Measurements from ENCODE around the gene NMRK2.

The NMRK2 gene

GRCh38 chr19:3969435-3970312, 36.8 kb downstream of the NMRK2 start:
- Histone ChIP-seq H3K14ac (ENCODE audit: low read length) (no peak overlapping the region), H4K91ac (ENCODE audit: low read depth, low read length, poor library complexity) (no peak overlapping the region), H3K18ac (ENCODE audit: low read length) (peak overlapping the region; percentile 19), H2BK12ac (ENCODE audit: low read length) (no peak overlapping the region), H3K27ac (replicated peaks; ENCODE audit: low read length) (peak overlapping the region; percentile 82), H3K36me3 (replicated peaks in 1 of 2; ENCODE audit: control insufficient read depth in 2 of 2, insufficient read depth in 2 of 2, low read length in 2 of 2) (peaks cover 26 to 43% of the 10 kb centered on the region in 2 donors), H3K4me2 (ENCODE audit: insufficient read depth, low read length, poor library complexity, severe bottlenecking) (peak overlapping the region; percentile 75), H3K4me1 (ENCODE audit: control insufficient read depth in 2 of 2, insufficient read depth in 1 of 2, low read depth in 1 of 2, low read length in 2 of 2) (peaks cover 19 to 25% of the 10 kb centered on the region in 2 donors), H4K8ac (ENCODE audit: low read depth, low read length) (no peak overlapping the region), H3K79me1 (ENCODE audit: low read depth, low read length) (peaks cover 14% of the 10 kb centered on the region), H3K27me3 (ENCODE audit: control insufficient read depth in 3 of 3, insufficient read depth in 3 of 3, low read depth in 1 of 3, low read length in 3 of 3) (no peaks in the 10 kb centered on the region), H2BK15ac (ENCODE audit: low read length) (no peak overlapping the region), H2AFZ (ENCODE audit: low read length) (no peak overlapping the region), H3K23ac (ENCODE audit: low read depth, low read length, poor library complexity) (no peak overlapping the region), H2AK5ac (ENCODE audit: low read depth, low read length) (no peak overlapping the region), H2BK120ac (ENCODE audit: low read depth, low read length) (no peak overlapping the region), H3K4ac (ENCODE audit: low read length) (no peak overlapping the region), H3K9ac (ENCODE audit: low read depth, low read length, poor library complexity) (peak overlapping the region; percentile 17), H3K4me3 (ENCODE audit: low read length in 2 of 2) (peak overlapping the region; percentile 88 to 91), H2BK5ac (ENCODE audit: low read length) (peak overlapping the region; percentile 99), H3K9me3 (replicated peaks in 1 of 2; ENCODE audit: control insufficient read depth in 2 of 2, insufficient read depth in 1 of 2, low read depth in 1 of 2, low read length in 2 of 2) (no peaks in the 10 kb centered on the region)
- DNase-seq (ENCODE audit: low spot score) = peak; percentile 33
- WGBS, 2 donors (ENCODE audit: extremely low coverage in 2 of 2, insufficient read length in 2 of 2, insufficient replicate concordance in 1 of 2) = no CpG with 5 or more reads among the region's 23 CpGs

GRCh38 chr19:3970313-3970807, 37.5 kb downstream of the NMRK2 start:
- H4K8ac ChIP-seq (ENCODE audit: low read depth, low read length) = no peak overlapping the region
- no peaks in the 10 kb centered on the region for H3K27me3 ChIP-seq (ENCODE audit: control insufficient read depth in 3 of 3, insufficient read depth in 3 of 3, low read depth in 1 of 3, low read length in 3 of 3)
- peak overlapping the region; percentile 92 for H2AK5ac ChIP-seq (ENCODE audit: low read depth, low read length)
- DNase-seq (ENCODE audit: low spot score) = no peak
- H3K9ac ChIP-seq (ENCODE audit: low read depth, low read length, poor library complexity) = peak overlapping the region; percentile 97
- no peaks in the 10 kb centered on the region for H3K9me3 ChIP-seq (replicated peaks in 1 of 2; ENCODE audit: control insufficient read depth in 2 of 2, insufficient read depth in 1 of 2, low read depth in 1 of 2, low read length in 2 of 2)
- peak overlapping the region; percentile 88 to 91 for H3K4me3 ChIP-seq (ENCODE audit: low read length in 2 of 2)
- H3K4me2 ChIP-seq (ENCODE audit: insufficient read depth, low read length, poor library complexity, severe bottlenecking) = peak overlapping the region; percentile 75
- H3K4me1 ChIP-seq (ENCODE audit: control insufficient read depth in 2 of 2, insufficient read depth in 1 of 2, low read depth in 1 of 2, low read length in 2 of 2) = peaks cover 19 to 25% of the 10 kb centered on the region in 2 donors
- H3K18ac ChIP-seq (ENCODE audit: low read length) = peak overlapping the region; percentile 99
- no CpG with 5 or more reads among the region's 22 CpGs for WGBS, 2 donors (ENCODE audit: extremely low coverage in 2 of 2, insufficient read length in 2 of 2, insufficient replicate concordance in 1 of 2)
- H2BK120ac ChIP-seq (ENCODE audit: low read depth, low read length) = no peak overlapping the region
- H4K91ac ChIP-seq (ENCODE audit: low read depth, low read length, poor library complexity) = no peak overlapping the region
- peaks cover 10% of the 10 kb centered on the region for H3K79me1 ChIP-seq (ENCODE audit: low read depth, low read length)
- H2BK15ac ChIP-seq (ENCODE audit: low read length) = peak overlapping the region; percentile 93
- H2BK5ac ChIP-seq (ENCODE audit: low read length) = peak overlapping the region; percentile 99
- peak overlapping the region; percentile 97 for H3K14ac ChIP-seq (ENCODE audit: low read length)
- peaks cover 24 to 42% of the 10 kb centered on the region in 2 donors for H3K36me3 ChIP-seq (replicated peaks in 1 of 2; ENCODE audit: control insufficient read depth in 2 of 2, insufficient read depth in 2 of 2, low read length in 2 of 2)
- H3K4ac ChIP-seq (ENCODE audit: low read length) = no peak overlapping the region
- H2AFZ ChIP-seq (ENCODE audit: low read length) = peak overlapping the region; percentile 92
- H3K27ac ChIP-seq (replicated peaks; ENCODE audit: low read length) = peak overlapping the region; percentile 82
- no peak overlapping the region for H2BK12ac ChIP-seq (ENCODE audit: low read length)
- peak overlapping the region; percentile 95 for H3K23ac ChIP-seq (ENCODE audit: low read depth, low read length, poor library complexity)

GRCh38 chr19:3970808-3971598, 38.1 kb downstream of the NMRK2 start, which contains the start of gene DAPK3:
Gene DAPK3, minus strand, starts transcription at chr19:3971099. Its CDS starts 1,364 bp downstream, at chr19:3969735.
- no peaks in the 10 kb centered on the region for H3K27me3 ChIP-seq (ENCODE audit: control insufficient read depth in 3 of 3, insufficient read depth in 3 of 3, low read depth in 1 of 3, low read length in 3 of 3)
- peak within 1 kb of the TSS; percentile 82 for H3K27ac ChIP-seq (replicated peaks; ENCODE audit: low read length)
- no peak within 1 kb of the TSS for H4K91ac ChIP-seq (ENCODE audit: low read depth, low read length, poor library complexity)
- peak within 1 kb of the TSS; percentile 93 for H2BK15ac ChIP-seq (ENCODE audit: low read length)
- peak within 1 kb of the TSS; percentile 95 for H3K23ac ChIP-seq (ENCODE audit: low read depth, low read length, poor library complexity)
- no peak within 1 kb of the TSS for H2BK120ac ChIP-seq (ENCODE audit: low read depth, low read length)
- H2BK12ac ChIP-seq (ENCODE audit: low read length) = no peak within 1 kb of the TSS
- peak within 1 kb of the TSS; percentile 97 for H3K9ac ChIP-seq (ENCODE audit: low read depth, low read length, poor library complexity)
- H3K4me1 ChIP-seq (ENCODE audit: control insufficient read depth in 2 of 2, insufficient read depth in 1 of 2, low read depth in 1 of 2, low read length in 2 of 2) = peaks cover 19 to 25% of the 10 kb centered on the region in 2 donors
- peak within 1 kb of the TSS; percentile 97 for H3K14ac ChIP-seq (ENCODE audit: low read length)
- WGBS, 2 donors (ENCODE audit: extremely low coverage in 2 of 2, insufficient read length in 2 of 2, insufficient replicate concordance in 1 of 2) = no CpG with 5 or more reads among the region's 73 CpGs
- no peaks in the 10 kb centered on the region for H3K9me3 ChIP-seq (replicated peaks in 1 of 2; ENCODE audit: control insufficient read depth in 2 of 2, insufficient read depth in 1 of 2, low read depth in 1 of 2, low read length in 2 of 2)
- peaks cover 24 to 42% of the 10 kb centered on the region in 2 donors for H3K36me3 ChIP-seq (replicated peaks in 1 of 2; ENCODE audit: control insufficient read depth in 2 of 2, insufficient read depth in 2 of 2, low read length in 2 of 2)
- H3K79me1 ChIP-seq (ENCODE audit: low read depth, low read length) = peaks cover 10% of the 10 kb centered on the region
- H3K4ac ChIP-seq (ENCODE audit: low read length) = no peak within 1 kb of the TSS
- H2AK5ac ChIP-seq (ENCODE audit: low read depth, low read length) = peak within 1 kb of the TSS; percentile 92
- H2AFZ ChIP-seq (ENCODE audit: low read length) = peak within 1 kb of the TSS; percentile 92
- peak within 1 kb of the TSS; percentile 75 for H3K4me2 ChIP-seq (ENCODE audit: insufficient read depth, low read length, poor library complexity, severe bottlenecking)
- no peak within 1 kb of the TSS for H4K8ac ChIP-seq (ENCODE audit: low read depth, low read length)
- H3K18ac ChIP-seq (ENCODE audit: low read length) = peak within 1 kb of the TSS; percentile 99
- H3K4me3 ChIP-seq (ENCODE audit: low read length in 2 of 2) = peak within 1 kb of the TSS; percentile 88 to 91
- H2BK5ac ChIP-seq (ENCODE audit: low read length) = peak within 1 kb of the TSS; percentile 99
- DNase-seq (ENCODE audit: low spot score) = peak; percentile 95
